C4-2B (cell line): ENCODE measurements around the gene C16orf78.
A peak's percentile ranks its signal among the peaks of the same experiment; 100 is the strongest.

Experiments
- H3K27ac ChIP-seq: fragments of 450-650 bp; 2 replicates; pipeline ENCODE4 v1.5.1; 2017
- CTCF ChIP-seq: fragments of 450-650 bp; conservative IDR thresholded peaks from 2 replicates; pipeline ENCODE4 v1.5.1; 2017; ENCODE audit warnings: mild to moderate bottlenecking
- ZFX ChIP-seq: fragments of 450-650 bp; IDR thresholded peaks from 2 replicates; pipeline ENCODE4 v1.6.1; 2017

C16orf78 gene

GRCh38 chr16:49343291-49343690 lies 30.3 kb upstream of the C16orf78 start:
- TF ChIP-seq ZFX, result no peak
- no peak for TF ChIP-seq CTCF
- H3K27ac ChIP-seq, result no peak overlapping the region

- no peak overlapping the region for H3K27ac ChIP-seq
- no peak for TF ChIP-seq CTCF
- TF ChIP-seq ZFX, result no peak
These were observed 29.2 kb upstream of the C16orf78 start for GRCh38 chr16:49344401-49344800.

GRCh38 chr16:49345829-49346228 lies 27.8 kb upstream of the C16orf78 start:
- TF ChIP-seq ZFX (no peak), CTCF (no peak)

GRCh38 chr16:49346459-49346858 lies 27.1 kb upstream of the C16orf78 start:
- no peak overlapping the region for H3K27ac ChIP-seq
- TF ChIP-seq ZFX, result no peak
- TF ChIP-seq CTCF, result no peak

More at GRCh38 chr16:49345829-49346228, 27.8 kb upstream of the C16orf78 start:
- no peak overlapping the region for H3K27ac ChIP-seq

- no peak overlapping the region for H3K27ac ChIP-seq
- no peak for TF ChIP-seq CTCF
- TF ChIP-seq ZFX, result no peak
These were observed 26.1 kb upstream of the C16orf78 start for GRCh38 chr16:49347476-49347875.

GRCh38 chr16:49348408-49349176 lies 25.0 kb upstream of the C16orf78 start:
- no peak overlapping the region for H3K27ac ChIP-seq
- TF ChIP-seq ZFX (no peak), CTCF (peak; percentile 20)

- H3K27ac ChIP-seq, result no peak overlapping the region
- TF ChIP-seq ZFX (no peak), CTCF (no peak)
These were observed 24.0 kb upstream of the C16orf78 start for GRCh38 chr16:49349446-49350168.
